SW480 (cell line): Measurements from ENCODE around the gene FOXO3.
A peak's percentile ranks its signal among the peaks of the same experiment; 100 is the strongest.

Experiments
- DNase-seq: peaks from one replicate; pipeline ENCODE4 v3.0.0-alpha.2; 2016; ENCODE audit warnings: low spot score

FOXO3 gene

GRCh38 chr6:108575905-108576494 lies 15.3 kb downstream of the FOXO3 start:
- no peak for DNase-seq

GRCh38 chr6:108576709-108577108 lies 16.0 kb downstream of the FOXO3 start:
- no peak for DNase-seq

GRCh38 chr6:108578166-108578565 lies 17.4 kb downstream of the FOXO3 start:
- no peak for DNase-seq

- no peak for DNase-seq
These were observed 18.0 kb downstream of the FOXO3 start for GRCh38 chr6:108578595-108579327.

GRCh38 chr6:108579328-108579721 lies 18.6 kb downstream of the FOXO3 start:
- DNase-seq: no peak

GRCh38 chr6:108580646-108581045 lies 19.9 kb downstream of the FOXO3 start:
- DNase-seq: no peak

GRCh38 chr6:108581237-108581931 lies 20.7 kb downstream of the FOXO3 start:
- DNase-seq: no peak

GRCh38 chr6:108581932-108582475 lies 21.3 kb downstream of the FOXO3 start:
- DNase-seq: no peak

GRCh38 chr6:108582618-108583017 lies 21.9 kb downstream of the FOXO3 start:
- DNase-seq: no peak

GRCh38 chr6:108584323-108584722 lies 23.6 kb downstream of the FOXO3 start:
- DNase-seq: no peak

- no peak for DNase-seq
These were observed 24.6 kb downstream of the FOXO3 start for GRCh38 chr6:108585359-108585758.

- no peak for DNase-seq
These were observed 25.3 kb downstream of the FOXO3 start for GRCh38 chr6:108585921-108586536.

GRCh38 chr6:108587258-108588059 lies 26.7 kb downstream of the FOXO3 start:
- DNase-seq: no peak

GRCh38 chr6:108588586-108588985 lies 27.9 kb downstream of the FOXO3 start:
- no peak for DNase-seq

GRCh38 chr6:108589244-108589791 lies 28.6 kb downstream of the FOXO3 start:
- no peak for DNase-seq

GRCh38 chr6:108591040-108591816 lies 30.5 kb downstream of the FOXO3 start:
- DNase-seq: no peak

- DNase-seq: peak; percentile 78
These were observed 31.9 kb downstream of the FOXO3 start for GRCh38 chr6:108592371-108593337.

GRCh38 chr6:108594151-108594550 lies 33.4 kb downstream of the FOXO3 start:
- DNase-seq: no peak

GRCh38 chr6:108594640-108595039 lies 33.9 kb downstream of the FOXO3 start:
- DNase-seq: no peak
